Vagina (tissue), 2 donors: Measurements from ENCODE around the gene OXNAD1.

Experiments used
- CTCF ChIP-seq, 3 experiments: fragments of 450-650 bp in 2 of 3; fragments of 200-600 bp in 1 of 3; sonication (generic) in 1 of 3; IDR thresholded peaks; one replicate each; pipeline ENCODE4 v1.5.1; 2017 to 2019; ENCODE audit warnings: antibody characterized with exemption in 3 of 3, mild to moderate bottlenecking in 2 of 3, moderate library complexity in 2 of 3
- POLR2A ChIP-seq, 2 donors: fragments of 450-650 bp; IDR thresholded peaks; one replicate each; pipeline ENCODE4 v1.6.1; 2017; ENCODE audit warnings: antibody characterized with exemption in 2 of 2, mild to moderate bottlenecking in 2 of 2, moderate library complexity in 2 of 2

- TF ChIP-seq POLR2A (IDR thresholded peaks at IDR 0.05) (peak in 1 of 2 donors; percentile 52), CTCF (IDR thresholded peaks at IDR 0.05) (peak; percentile 5 to 42 (median 40))
Measured at GRCh38 chr3:16264708-16265454, at the start of gene OXNAD1, which contains the start of gene DPH3.
